Right hindlimb (tissue), 1 donor: ENCODE data around the gene TAC4.

ENCODE experiments used
- DNase-seq: peaks from one replicate; pipeline ENCODE4 v3.0.0-alpha.2; 2018

Gene TAC4

GRCh38 chr17:49872754-49873377, 25.0 kb upstream of the TAC4 start:
- DNase-seq = no peak

GRCh38 chr17:49871211-49871610, 23.3 kb upstream of the TAC4 start:
- DNase-seq = no peak

GRCh38 chr17:49870298-49870697, 22.4 kb upstream of the TAC4 start:
- no peak for DNase-seq

- no peak for DNase-seq
Observed at GRCh38 chr17:49869038-49869374, 21.1 kb upstream of the TAC4 start.

DNA sequence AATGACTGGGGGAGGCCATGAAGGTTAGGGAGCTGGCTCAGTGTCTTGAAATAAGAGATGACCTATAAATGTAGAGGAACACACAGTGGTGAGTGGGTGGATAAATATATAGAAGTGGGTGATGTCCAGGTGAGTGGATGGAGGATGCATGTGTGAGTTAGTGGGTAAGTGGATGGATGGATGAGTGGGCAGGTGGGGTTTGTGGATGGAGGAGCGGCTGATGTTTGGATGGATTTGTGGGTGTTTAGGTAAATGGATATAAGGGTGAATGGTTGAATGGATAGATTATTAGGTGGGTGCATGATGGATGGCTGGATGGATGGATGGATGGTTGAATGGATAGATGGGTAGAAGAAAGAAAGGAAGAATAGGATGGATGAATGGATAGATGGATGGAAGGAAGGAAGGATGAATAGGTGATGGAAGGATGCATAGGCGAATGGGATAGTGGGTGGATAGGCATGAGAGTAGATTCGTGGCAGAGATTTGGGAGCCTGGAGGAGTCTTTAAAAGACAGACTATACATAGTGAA, 19.1 kb upstream of the TAC4 start:
- DNase-seq = no peak

GRCh38 chr17:49866019-49866380, 18.1 kb upstream of the TAC4 start:
- DNase-seq = no peak

GRCh38 chr17:49862781-49863331, 15.0 kb upstream of the TAC4 start:
- DNase-seq = peak; percentile 64

GRCh38 chr17:49861150-49861884, 13.4 kb upstream of the TAC4 start:
- peak; percentile 61 for DNase-seq

DNA sequence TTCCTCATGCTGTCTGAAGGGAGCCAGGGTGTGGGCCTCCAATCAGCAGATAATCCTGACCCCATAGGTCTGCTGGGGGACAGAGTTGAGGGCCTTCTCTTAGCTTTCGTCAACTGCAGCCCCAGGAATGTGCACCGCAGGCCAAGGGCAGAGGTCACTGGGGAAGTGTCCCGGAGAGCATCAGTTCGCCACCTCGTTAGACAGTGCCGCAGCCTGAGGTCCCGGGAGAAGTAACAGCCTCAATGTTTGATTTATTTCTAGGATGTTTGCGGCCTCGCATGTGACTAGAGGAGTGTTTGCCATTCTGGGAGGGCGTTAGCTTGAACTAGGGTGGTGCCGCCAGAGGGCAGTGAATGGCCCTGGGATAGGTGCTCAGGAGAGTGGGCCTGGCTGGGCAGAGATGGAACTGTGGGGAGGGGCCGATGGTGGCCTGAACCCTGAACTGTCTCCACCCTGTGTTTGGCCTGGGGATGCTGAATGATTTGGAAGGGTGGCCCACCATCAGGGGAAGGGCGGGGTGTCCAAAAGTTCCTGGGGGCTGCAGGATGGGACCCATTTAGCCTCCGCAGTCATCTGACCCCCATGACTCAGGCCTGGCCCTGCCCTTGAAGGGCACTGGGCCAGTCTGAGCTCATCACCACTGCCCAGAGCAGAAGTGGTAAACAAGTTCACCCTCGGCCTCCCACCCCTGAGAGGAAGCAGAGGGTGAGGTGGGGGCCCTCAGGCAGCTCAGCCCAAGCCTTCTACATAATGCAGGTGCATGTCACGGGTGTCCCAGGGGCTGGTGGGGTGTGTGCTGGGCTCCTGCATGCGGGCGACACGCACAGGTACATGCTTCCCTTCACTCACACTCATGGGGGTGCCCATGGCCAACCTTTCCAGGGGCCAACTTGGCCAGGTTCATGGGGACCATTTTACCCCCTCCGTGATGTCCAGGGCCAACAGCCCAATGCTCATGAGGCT, 12.4 kb upstream of the TAC4 start:
- DNase-seq = no peak

DNA sequence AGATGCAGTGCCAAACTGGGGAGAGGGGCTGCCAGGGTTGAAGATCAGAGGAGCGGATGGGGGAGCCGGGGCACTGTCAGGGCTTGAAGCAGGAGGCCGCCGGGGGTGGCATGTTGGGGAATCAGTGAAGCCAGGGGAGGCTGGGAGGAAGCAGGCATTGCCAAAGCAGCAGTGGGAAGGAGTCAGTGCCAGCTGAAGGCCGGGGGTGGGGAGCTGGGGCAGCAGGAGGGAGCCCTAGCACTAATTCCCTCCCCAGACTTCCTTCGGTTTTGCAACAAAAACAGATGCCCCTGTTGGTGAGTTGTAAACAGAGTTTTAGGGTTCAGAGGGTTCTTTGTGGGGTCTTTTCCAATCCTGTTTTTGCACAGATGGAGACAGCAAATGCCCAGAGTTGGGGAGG, 10.9 kb upstream of the TAC4 start:
- DNase-seq = peak; percentile 27

GRCh38 chr17:49854126-49854525, 6.3 kb upstream of the TAC4 start:
- DNase-seq = no peak

DNA sequence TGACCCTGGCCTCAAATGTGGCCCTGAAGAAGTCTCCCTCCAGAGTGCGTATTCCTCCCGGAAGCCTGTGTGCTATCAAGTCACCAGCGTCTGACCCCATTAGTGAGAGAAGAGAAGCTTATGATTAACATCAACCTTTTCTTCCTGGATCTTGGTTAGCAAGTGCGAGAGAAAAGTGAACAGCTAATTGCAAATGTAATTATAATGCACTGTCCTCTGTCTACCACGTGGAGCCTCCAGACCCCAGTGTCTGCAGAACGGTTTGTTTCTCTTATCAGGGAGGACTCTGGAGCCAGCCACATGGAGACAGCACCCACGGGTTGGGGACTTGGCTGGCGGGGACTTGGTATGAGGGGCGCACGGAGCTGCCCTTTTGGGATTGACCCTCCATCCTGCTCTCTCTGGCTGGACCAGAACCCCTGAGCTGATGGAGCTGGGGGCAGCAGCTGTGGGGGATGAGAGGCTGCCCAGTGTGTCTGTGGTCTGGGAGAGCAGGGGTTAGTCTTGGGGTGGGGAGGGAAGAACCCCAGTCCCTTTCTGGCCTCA, 5.7 kb upstream of the TAC4 start:
- DNase-seq = no peak

DNA sequence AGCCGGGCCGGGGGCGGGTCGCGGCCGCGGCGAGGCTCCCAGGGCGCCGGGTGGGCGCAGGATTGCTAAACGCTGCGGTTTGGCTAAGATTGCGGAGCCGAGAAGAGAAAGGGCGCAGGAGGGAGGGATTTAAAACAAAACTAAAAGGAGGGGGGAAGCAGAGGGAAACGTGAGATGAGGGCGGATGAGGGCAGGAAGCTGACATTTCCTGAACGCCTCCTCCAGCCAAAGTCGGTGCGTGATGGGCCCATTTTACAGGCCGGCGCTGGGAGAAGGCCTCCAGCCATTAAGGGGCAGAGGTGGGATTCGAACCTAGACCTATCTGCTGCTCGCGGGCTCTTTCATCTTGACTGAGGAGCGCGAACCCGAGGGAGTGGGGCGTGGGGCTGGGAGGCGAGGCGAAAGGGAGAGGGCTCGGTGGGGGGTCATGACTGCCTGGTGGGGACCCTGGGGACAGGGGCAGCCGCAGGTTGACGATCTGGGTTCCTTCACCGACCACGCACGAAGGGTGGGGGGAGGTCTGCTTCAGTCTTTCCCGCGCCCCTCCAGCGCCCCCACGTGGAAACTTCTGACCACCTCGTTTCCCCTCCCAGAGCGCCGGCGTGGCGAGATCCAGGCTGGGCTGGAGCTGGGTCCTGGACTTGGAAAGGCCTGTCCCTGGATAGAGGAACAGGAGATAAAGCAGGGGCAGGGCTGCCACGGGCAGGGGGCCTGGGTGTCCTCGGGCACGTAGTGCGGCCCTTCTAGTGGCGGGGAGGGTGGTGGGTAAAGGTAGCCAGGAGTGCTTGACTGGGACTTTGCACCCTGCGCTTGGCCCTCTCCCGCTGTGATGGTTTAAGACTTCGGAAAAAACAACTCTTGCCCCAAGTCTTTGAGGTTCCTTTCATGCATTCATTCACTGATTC, 3.8 kb upstream of the TAC4 start:
- DNase-seq = peak; percentile 84

GRCh38 chr17:49850772-49851386, 3.0 kb upstream of the TAC4 start:
- DNase-seq = peak; percentile 50

DNA sequence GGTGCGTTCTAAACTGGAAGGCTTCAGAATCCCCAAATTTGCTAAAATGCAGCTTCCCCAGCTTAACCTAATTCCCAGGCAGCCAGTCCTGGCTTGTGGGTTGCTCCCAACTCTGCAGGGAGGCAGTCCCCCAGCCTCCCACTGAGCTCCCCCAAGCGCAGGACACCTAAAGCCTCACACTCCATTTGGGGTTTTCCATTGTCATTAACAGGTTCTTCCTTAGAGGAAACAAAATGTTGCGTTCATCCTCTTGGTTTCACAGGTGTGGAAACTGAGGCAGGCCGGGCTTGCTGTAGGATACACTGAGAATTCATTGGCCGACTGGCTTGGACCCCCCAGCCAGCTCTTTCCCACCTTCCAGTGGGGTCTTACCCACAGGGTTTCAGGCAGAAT, 2.3 kb upstream of the TAC4 start:
- no peak for DNase-seq

DNA sequence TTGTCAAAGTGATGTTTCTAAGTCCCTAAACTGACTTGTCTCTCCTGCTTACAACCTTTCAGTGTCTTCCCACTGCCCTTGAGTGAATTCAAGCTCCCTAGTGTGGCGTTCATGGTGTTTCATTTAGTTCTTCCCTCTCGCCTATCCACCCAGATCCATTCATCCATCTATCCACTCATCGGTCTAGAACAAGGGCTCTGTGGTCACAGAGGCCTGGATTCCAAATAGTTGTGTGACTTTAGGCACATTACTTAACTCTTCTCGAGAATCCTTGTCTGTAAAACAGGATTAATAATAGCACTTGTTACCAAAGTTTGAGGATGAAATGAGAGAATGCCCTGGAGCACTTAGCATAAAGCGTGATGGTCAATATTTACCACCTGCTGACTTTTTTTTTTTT, 870 bp upstream of the TAC4 start:
- DNase-seq = no peak

GRCh38 chr17:49846938-49847712, 744 bp downstream of the TAC4 start:
- no peak for DNase-seq

- peak; percentile 61 for DNase-seq
Observed at GRCh38 chr17:49845321-49845720, 2.5 kb downstream of the TAC4 start.

DNA sequence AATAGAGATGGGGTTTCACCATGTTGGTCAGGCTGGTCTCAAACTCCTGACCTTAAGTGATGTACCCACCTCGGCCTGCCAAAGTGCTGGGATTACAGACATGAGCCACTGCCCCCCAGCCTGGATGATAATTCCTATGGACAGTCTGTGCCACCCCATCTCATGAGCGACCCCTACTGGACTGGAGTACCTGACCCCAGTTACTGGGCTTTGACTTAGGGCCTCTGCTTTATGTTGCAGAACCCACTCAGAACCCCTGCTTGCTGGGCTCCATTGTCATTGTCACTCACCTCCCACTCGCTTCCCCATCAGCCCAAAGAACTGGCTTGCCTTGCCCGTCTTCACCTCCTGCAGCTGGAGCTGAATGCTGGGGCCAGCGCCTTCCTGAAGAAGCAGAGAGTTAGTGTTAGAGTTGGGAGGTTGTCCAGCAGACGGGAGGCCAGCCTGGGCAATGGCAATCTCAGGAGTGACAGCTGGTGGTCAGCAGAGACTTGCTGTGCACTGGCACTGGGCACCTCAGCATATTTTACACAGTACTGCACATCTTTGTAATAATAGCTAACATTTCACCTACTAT, 4.0 kb downstream of the TAC4 start:
- DNase-seq = no peak

- DNase-seq = no peak
Observed at GRCh38 chr17:49842846-49843245, 5.0 kb downstream of the TAC4 start.
